WERI-Rb-1 (cell line): ENCODE measurements around the gene HBB.

Experiments used
- DNase-seq: peaks from one replicate; pipeline ENCODE4 v3.0.0-alpha.2; 2020
- H3K27ac ChIP-seq: fragments of 250-450 bp; sonication (Bioruptor Pico); 2 replicates; pipeline ENCODE4 v1.5.1; 2020; ENCODE audit warnings: mild to moderate bottlenecking, moderate library complexity
- H3K27me3 ChIP-seq: fragments of 250-450 bp; sonication (Bioruptor Pico); 2 replicates; pipeline ENCODE4 v1.5.1; 2021; ENCODE audit warnings: mild to moderate bottlenecking, low read depth, moderate library complexity; ENCODE audit not compliant: insufficient read depth, severe bottlenecking
- H3K36me3 ChIP-seq: fragments of 250-450 bp; sonication (Bioruptor Pico); 2 replicates; pipeline ENCODE4 v1.5.1; 2020; ENCODE audit warnings: mild to moderate bottlenecking, moderate library complexity
- H3K4me3 ChIP-seq: 2 replicates; pipeline ENCODE4 v1.5.1; 2011; ENCODE audit warnings: low read depth, mild to moderate bottlenecking, control low read depth, low read length
- H3K9me3 ChIP-seq: fragments of 250-450 bp; sonication (Bioruptor Pico); 2 replicates; pipeline ENCODE4 v1.5.1; 2021; ENCODE audit warnings: mild to moderate bottlenecking, moderate library complexity; ENCODE audit not compliant: severe bottlenecking
- TF ChIP-seq, protein P1 (sequence below): IDR thresholded peaks from 2 replicates; pipeline ENCODE4 v1.5.1; 2011; ENCODE audit warnings: low read depth, mild to moderate bottlenecking, control low read depth, inconsistent platforms, low read length

Gene HBB

DNA sequence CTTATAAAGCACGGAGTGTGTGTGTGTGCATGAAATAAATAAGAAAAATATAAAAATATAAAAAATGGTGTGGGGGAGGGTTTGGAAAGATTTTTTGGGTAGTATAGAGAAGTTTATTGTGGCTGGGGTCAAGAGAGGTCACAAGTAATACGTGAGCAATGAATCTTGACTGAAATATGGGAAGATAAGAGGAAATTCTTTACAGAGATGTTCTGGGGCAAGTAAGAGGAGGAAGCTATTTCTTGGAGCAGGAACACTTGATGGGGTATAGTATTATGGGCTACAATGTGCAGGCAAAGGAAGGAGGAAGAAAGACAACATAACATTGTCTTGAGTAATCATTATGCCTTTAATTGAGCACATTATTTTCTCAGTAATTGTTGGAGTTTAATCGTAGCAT is 5.3 kb upstream of the HBB start:
- TF ChIP-seq, protein P1, sequence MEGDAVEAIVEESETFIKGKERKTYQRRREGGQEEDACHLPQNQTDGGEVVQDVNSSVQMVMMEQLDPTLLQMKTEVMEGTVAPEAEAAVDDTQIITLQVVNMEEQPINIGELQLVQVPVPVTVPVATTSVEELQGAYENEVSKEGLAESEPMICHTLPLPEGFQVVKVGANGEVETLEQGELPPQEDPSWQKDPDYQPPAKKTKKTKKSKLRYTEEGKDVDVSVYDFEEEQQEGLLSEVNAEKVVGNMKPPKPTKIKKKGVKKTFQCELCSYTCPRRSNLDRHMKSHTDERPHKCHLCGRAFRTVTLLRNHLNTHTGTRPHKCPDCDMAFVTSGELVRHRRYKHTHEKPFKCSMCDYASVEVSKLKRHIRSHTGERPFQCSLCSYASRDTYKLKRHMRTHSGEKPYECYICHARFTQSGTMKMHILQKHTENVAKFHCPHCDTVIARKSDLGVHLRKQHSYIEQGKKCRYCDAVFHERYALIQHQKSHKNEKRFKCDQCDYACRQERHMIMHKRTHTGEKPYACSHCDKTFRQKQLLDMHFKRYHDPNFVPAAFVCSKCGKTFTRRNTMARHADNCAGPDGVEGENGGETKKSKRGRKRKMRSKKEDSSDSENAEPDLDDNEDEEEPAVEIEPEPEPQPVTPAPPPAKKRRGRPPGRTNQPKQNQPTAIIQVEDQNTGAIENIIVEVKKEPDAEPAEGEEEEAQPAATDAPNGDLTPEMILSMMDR: no peak
- Histone ChIP-seq H3K4me3 (no peak overlapping the region), H3K36me3 (no peaks in the 10 kb centered on the region), H3K27ac (no peak overlapping the region), H3K27me3 (peaks cover 55% of the 10 kb centered on the region), H3K9me3 (no peaks in the 10 kb centered on the region)
- no peak for DNase-seq

DNA sequence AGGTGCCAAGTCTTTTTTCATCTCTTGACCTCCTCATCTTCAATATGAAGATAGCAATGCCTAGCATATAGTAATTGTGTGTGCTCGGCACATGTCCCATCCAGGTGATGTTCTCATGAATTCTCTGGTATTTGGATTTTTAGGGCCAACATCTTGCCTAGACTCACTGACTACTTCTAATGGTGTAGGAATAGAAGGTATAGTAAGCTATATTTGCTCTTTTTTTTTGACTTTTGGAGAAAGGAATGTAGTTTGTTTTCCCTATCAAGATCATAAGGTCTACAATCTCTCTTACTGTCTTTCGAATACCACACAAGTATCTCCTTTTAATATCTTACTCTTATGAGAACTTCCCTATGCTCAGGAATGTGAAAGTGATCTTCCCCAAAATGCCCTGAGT is 4.2 kb upstream of the HBB start:
- H3K4me3 ChIP-seq: no peak overlapping the region
- no peaks in the 10 kb centered on the region for H3K36me3 ChIP-seq
- H3K9me3 ChIP-seq: no peaks in the 10 kb centered on the region
- no peak overlapping the region for H3K27ac ChIP-seq
- DNase-seq: no peak
- peaks cover 48% of the 10 kb centered on the region for H3K27me3 ChIP-seq
- TF ChIP-seq, protein P1: no peak

DNA sequence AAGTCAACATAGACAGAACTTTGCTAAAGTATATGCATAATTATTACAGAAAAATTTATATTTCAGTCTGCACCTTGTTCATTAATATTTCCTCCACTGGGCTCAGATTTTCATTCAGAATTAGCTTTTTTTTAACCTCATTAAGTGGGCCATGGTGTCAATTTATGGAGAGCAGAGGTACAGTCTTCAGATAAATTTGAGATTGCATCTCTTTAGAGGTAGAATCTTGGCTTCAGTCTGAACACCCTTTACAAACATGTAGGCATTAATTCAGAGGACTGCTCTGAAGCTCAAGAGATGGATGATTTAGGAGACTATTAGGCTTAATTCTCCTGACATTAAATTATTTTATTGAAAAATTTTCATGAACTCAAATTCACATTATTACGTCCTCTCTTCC is 3.4 kb upstream of the HBB start:
- H3K9me3 ChIP-seq: no peaks in the 10 kb centered on the region
- H3K27ac ChIP-seq: no peak overlapping the region
- H3K36me3 ChIP-seq: no peaks in the 10 kb centered on the region
- DNase-seq: no peak
- TF ChIP-seq, protein P1: no peak
- H3K4me3 ChIP-seq: no peak overlapping the region
- H3K27me3 ChIP-seq: peaks cover 46% of the 10 kb centered on the region

DNA sequence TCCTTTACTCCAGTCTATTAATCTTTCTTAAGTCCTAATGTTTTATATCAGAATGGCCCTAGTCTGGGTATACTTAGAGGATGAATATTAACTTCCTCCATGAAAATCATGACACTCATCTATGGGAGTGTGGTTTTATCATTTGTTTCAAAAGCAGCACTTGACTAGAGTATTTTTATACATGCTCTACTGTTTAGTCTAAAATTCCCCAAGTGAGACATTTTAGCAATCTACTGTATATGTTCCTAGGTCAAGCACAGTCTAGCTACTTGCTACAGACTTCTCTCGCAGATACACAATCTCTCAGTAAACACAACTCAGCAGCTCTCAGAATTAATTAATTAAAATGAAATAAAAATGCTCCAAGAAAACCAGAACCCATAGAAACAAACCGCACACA is 2.9 kb upstream of the HBB start:
- no peak for DNase-seq
- TF ChIP-seq, protein P1: no peak
- H3K9me3 ChIP-seq: no peaks in the 10 kb centered on the region
- H3K4me3 ChIP-seq: no peak overlapping the region
- peaks cover 44% of the 10 kb centered on the region for H3K27me3 ChIP-seq
- no peaks in the 10 kb centered on the region for H3K36me3 ChIP-seq
- no peak overlapping the region for H3K27ac ChIP-seq

DNA sequence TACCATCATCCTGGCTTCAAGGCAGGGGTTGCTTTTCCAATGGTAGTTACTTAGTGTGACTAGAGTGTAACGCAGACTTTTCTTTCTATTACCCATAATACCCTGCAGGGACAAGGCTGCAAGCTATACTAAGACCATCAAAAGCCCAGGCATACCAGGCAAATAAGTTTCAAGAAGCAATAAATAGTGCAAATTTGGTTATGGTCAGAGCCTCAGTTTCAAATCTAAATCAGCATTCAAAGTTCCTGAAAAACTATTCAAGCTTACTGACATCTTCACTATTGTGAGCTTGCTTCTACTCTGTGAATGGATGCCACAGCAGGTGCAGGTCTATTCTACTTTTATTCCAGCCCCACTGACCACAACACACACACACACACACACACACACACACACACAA is 2.5 kb upstream of the HBB start:
- peaks cover 47% of the 10 kb centered on the region for H3K27me3 ChIP-seq
- H3K27ac ChIP-seq: no peak overlapping the region
- H3K4me3 ChIP-seq: no peak overlapping the region
- no peak for DNase-seq
- H3K9me3 ChIP-seq: no peaks in the 10 kb centered on the region
- H3K36me3 ChIP-seq: no peaks in the 10 kb centered on the region
- TF ChIP-seq, protein P1: no peak

DNA sequence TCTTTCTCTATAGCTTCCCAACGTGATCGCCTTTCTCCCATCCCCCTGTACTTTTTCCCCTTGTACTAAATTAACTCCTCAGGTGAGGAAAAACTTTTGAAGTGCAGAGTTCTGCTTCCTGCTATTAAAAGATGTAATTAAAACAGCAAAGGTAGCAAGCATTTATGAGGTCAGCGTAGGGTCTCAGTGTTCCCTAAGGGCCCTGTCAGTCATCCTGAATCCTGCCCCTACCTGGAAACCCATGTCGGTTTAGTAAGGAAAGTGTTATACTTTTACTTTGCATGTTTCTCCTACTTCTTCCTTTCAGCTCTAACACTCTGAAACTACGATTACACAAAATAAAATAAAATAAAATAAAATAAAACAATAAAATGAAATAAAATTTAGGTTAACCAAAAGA is 1.3 kb upstream of the HBB start:
- Histone ChIP-seq H3K27me3 (peaks cover 53% of the 10 kb centered on the region), H3K4me3 (no peak overlapping the region), H3K36me3 (no peaks in the 10 kb centered on the region), H3K9me3 (no peaks in the 10 kb centered on the region), H3K27ac (no peak overlapping the region)
- TF ChIP-seq, protein P1: no peak
- DNase-seq: no peak
